HG03135 (cell line): ENCODE measurements around the gene DENND5A.
A peak's percentile ranks its signal among the peaks of the same experiment; 100 is the strongest.

Experiments used
- ATAC-seq: cut with Tn5 transposase; IDR thresholded peaks from one replicate; pipeline ENCODE4 v1.9.1; 2021; ENCODE audit warnings: mild to moderate bottlenecking, moderate library complexity; ENCODE audit not compliant: unreplicated experiment

DENND5A gene

GRCh38 chr11:9142732-9143131 lies 122.4 kb downstream of the DENND5A start:
- no peak for ATAC-seq

- ATAC-seq = no peak
Observed at GRCh38 chr11:9141186-9141585, 124.0 kb downstream of the DENND5A start.

- ATAC-seq = no peak
Observed at GRCh38 chr11:9139628-9140357, 125.4 kb downstream of the DENND5A start.

GRCh38 chr11:9138612-9139579 lies 126.3 kb downstream of the DENND5A start:
- no peak for ATAC-seq

- ATAC-seq = no peak
Observed at GRCh38 chr11:9138133-9138453, 127.1 kb downstream of the DENND5A start.

- ATAC-seq = peak; percentile 92
Observed at GRCh38 chr11:9137293-9138132, 127.6 kb downstream of the DENND5A start.

- ATAC-seq = no peak
Observed at GRCh38 chr11:9136741-9137140, 128.4 kb downstream of the DENND5A start.

GRCh38 chr11:9133956-9134355 lies 131.2 kb downstream of the DENND5A start:
- no peak for ATAC-seq

GRCh38 chr11:9132203-9132878 lies 132.8 kb downstream of the DENND5A start:
- ATAC-seq = no peak

GRCh38 chr11:9130297-9130696 lies 134.9 kb downstream of the DENND5A start:
- ATAC-seq = no peak

GRCh38 chr11:9126636-9127035 lies 138.5 kb downstream of the DENND5A start:
- no peak for ATAC-seq

GRCh38 chr11:9125185-9125886 lies 139.8 kb downstream of the DENND5A start:
- no peak for ATAC-seq

GRCh38 chr11:9123595-9124304 lies 141.4 kb downstream of the DENND5A start:
- no peak for ATAC-seq

GRCh38 chr11:9121469-9121796 lies 143.7 kb downstream of the DENND5A start:
- no peak for ATAC-seq

GRCh38 chr11:9120664-9121468 lies 144.3 kb downstream of the DENND5A start:
- no peak for ATAC-seq

GRCh38 chr11:9118277-9118676 lies 146.9 kb downstream of the DENND5A start:
- ATAC-seq = no peak

- no peak for ATAC-seq
Observed at GRCh38 chr11:9112075-9112474, 153.1 kb downstream of the DENND5A start.

GRCh38 chr11:9109858-9110731 lies 155.1 kb downstream of the DENND5A start:
- no peak for ATAC-seq
